Stimulated activated CD8-positive, alpha-beta memory T cell treated with anti-CD3 and anti-CD28 coated beads, Interleukin-7, amount 100 ng/mL, for 1 hour (primary cell): ENCODE data around the gene MMP19.

Source experiments
- DNase-seq, 2 donors: peaks; one replicate each; pipeline ENCODE4 v3.0.0-alpha.2; 2020; ENCODE audit warnings: low read depth in 2 of 2

The MMP19 gene

DNA sequence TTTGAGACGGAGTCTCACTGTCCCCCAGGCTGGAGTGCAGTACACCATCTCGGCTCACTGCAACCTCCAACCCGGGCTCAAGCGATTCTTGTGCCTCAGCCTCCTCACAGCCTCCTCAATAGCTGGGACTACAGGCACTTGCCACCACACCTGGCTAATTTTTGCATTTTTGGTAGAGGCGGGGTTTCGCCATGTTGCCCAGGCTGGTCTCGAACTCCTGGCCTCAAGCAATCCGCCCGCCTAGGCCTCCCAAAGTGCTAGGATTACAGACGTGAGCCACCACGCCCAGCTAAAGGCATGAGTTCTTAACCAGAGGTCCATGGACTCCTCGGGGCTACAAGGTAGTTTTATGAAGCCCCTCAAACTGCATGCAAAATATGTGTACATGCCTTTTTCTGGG lies 27.3 kb downstream of the MMP19 start:
- DNase-seq, result no peak

DNA sequence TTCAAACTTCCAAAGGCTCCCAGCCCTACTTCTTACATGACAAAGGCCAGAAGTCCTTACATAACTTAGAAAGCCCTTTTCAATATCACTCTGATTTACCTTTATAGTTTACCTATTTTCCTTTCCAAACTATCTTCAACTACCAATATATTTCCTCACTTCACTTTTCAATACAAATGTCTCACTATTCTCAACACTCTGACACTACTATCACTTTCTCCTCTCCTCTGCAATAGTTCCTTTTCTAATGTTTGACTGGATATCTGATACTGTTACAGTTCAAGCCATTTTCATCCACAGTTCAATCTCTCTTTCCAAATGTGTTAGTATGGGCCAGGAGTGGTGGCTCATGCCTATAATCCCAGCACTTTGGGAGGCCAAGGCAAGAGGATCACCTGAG lies 28.5 kb downstream of the MMP19 start:
- no peak for DNase-seq

DNA sequence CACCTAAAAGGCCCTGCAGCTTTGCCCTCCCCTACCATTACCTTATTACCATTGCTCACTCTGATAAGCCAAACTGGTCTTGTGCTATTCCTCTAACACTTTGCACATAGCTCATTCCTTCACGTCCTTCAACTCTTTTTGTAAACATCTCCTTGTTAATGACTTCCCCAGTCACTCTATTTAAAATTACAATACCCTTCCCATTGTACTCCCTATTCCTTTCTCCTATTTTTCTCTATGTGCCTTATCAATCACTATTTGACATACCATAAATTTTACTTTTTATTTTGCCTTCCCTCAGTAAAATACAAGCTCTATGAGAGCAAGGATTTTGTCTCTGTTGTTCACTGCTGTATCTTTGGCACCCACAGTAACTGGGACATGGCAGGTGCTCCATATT lies 30.6 kb downstream of the MMP19 start:
- DNase-seq, result no peak

DNA sequence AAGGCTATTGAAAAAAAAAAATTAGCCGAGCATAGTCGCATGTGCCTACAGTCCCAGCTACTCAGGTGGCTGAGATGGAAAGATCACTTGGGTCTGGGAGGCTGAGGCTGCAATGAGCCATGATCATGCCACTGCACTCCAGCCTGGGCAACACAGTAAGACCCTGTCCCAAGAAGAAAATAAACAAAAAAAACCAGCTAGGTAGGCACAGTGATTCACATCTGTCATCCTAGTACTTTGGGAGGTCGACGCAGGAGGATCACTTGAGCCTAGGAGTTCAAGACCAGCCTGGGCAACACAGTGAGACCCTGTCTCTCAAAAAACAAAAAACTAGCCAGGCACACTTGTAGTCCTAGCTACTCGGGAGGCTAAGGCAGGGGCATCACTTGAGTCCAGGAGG lies 33.5 kb downstream of the MMP19 start:
- no peak for DNase-seq

DNA sequence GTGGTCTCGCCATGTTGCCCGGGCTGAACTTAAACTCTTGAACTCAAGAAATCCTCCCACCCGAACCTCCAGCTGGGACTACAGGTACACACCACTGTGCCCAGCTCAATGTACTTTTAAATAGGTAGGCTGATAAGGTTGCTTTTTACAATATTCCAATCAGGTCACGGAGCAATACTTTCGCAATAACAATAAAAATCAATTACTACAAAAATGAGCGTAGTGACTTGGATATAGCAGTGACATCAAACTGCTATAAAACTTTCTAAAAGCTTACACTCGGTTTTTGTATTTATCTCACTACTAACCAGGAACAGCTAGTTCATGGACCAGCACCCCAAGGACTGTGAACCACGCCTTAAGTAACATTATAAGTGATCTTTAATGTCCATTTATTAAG lies 35.8 kb downstream of the MMP19 start:
- no peak for DNase-seq

DNA sequence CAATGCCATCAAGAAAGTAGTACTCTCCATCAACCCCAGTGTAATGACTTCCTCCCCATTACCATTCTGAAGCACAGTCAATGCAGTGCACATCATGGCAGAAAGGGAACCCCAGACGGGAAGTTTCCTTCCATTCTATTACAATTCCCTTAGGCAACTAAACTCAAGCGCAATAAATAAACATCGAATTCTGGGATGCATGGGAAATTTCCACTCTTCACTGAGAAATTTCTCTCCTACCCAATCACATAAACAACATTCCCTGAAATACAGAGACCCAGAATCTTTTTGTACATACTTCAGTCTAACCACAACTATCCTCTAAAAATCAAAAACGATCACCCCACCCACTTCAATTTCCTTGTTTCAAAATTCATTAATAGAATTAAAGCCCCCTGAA lies 45.2 kb downstream of the MMP19 start:
- no peak for DNase-seq

DNA sequence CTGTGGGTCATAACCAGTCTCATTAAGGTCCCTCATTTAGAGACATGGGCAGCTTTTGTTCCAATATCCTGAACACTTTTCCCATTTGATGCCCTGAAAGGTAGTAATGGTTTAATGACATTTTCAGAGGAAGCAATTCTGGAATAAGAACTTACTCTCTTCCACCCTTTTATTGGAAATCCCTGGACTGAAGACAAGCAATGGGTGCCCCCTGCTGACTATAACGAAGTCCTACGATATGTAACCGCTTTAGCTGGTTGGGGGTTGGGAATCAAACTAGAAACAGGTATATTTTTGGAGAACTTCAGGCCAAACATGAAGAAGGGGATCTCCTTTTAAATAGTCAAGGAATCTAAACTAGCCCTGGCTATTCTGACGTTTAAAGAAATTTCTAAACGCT lies 45.7 kb downstream of the MMP19 start:
- no peak for DNase-seq

DNA sequence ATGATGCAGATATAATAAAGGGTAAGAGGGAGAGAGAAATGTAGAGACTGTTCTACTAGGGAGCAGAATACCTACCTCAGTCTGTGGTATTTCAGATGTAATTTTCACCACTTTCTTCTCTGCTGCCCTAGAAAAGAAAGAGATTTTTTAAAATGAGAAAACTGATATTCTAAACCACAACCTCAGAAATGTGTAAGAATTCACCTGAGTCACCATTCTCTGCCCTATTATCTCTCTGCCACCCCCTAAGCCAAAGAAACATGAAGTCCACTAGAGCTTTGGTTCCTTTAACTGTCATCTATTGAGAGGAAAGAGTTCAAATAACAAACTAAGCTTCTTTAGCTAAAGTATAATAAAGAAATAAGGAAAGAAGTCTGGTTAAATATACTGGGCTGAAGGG lies 46.8 kb downstream of the MMP19 start:
- DNase-seq, result no peak

DNA sequence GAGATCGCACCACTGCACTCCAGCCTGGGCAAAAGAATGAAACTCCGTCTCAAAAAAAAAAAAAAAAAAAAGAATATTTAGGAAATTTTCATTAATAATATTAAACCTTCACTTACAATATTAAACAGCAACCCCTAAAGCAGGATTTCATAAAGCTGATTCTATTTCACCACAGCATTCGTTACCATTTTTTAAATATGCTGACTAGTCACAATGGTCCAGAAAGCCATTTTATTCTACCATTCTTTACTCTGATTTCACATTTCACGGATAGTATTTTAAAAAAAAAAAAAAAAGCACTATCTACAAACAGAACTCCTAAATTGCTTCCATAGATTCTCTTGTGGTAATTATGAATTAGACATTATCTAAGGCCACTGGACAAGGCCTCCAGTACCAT lies 52.8 kb downstream of the MMP19 start:
- no peak for DNase-seq

DNA sequence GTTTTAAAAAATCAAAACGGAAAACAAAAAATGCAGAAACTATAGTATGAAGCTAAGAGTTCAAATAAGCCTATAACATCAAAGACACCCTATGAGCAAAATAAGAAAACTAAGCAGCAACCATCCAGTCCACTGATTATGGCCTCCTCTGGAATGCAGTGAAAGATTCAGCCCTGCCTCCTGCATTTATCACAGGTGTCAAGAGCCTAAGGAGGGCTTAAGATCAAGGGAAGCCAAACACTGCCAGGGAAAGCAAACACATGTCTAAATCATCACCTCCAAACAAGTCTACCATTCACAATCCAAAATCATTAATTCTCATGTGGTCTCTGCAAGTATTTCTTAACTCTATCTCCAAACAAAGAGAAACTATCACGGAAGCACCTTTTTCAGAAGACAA lies 53.6 kb downstream of the MMP19 start:
- no peak for DNase-seq

DNA sequence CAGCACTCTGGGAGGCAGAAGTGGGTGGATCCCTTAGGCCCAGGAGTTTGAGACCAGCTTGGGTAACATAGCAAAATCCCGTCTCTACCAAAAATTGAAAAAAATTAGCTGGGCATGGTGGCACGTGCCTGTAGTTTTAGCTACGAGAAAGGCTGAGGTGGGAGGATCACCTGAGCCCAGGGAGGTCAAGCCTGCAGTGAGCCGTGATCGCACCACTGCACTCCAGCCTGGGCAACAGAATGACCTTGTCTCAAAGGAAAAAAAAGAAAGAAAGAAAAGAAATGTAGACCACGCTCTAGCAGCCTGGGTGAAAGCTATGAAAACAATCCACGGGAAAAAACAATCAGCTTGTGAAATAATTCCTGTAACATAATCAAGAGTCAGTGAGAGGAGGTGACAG lies 54.2 kb downstream of the MMP19 start:
- DNase-seq, result no peak
